Fibroblast of villous mesenchyme (primary cell): ENCODE measurements around the gene QKI. TPM values are rescaled to one million over a fixed set of nuclear protein-coding genes. Genes with fewer than 3 reads are reported as not detected.

ENCODE experiments used
- DNase-seq: peaks from one replicate; pipeline ENCODE4 v3.0.0-alpha.2; 2010; ENCODE audit warnings: low read depth
- H3K4me3 ChIP-seq: 2 replicates; pipeline ENCODE4 v1.5.1; 2011; ENCODE audit warnings: low read depth, mild to moderate bottlenecking, low read length
- total RNA-seq: library from RNA; depleted of rRNA; stranded (reverse); fragments of >200 nt; gene quantifications from 2 replicates; pipeline ENCODE4 v1.2.3, GENCODE V29; 2012
- TF ChIP-seq, protein P1 (sequence below): IDR thresholded peaks from 2 replicates; pipeline ENCODE4 v1.5.1; 2012; ENCODE audit warnings: low read depth, mild to moderate bottlenecking, low read length; ENCODE audit not compliant: insufficient read depth

The QKI gene
- total RNA-seq, 1 donor: 170 TPM

DNA sequence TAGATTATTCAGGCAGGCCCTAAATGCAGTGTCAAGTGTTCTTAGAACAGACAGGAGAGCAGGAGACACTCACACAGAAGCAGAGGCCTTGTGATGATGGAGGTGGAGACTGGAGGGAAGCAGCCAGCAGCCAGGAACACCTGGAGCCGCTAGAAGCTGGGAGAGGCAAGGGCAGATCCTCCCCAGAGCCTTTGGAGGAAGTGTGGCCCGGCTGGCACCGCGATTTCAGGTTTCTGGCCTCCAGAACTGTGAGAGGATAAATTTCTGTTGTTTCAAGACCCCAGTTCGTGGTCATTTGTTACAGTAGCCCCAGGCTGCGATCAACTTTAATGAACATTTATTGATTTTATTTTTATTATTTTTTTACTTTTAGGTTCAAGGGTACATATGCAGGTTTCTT is 203.0 kb downstream of the QKI start:
- no peak overlapping the region for H3K4me3 ChIP-seq
- TF ChIP-seq, protein P1, sequence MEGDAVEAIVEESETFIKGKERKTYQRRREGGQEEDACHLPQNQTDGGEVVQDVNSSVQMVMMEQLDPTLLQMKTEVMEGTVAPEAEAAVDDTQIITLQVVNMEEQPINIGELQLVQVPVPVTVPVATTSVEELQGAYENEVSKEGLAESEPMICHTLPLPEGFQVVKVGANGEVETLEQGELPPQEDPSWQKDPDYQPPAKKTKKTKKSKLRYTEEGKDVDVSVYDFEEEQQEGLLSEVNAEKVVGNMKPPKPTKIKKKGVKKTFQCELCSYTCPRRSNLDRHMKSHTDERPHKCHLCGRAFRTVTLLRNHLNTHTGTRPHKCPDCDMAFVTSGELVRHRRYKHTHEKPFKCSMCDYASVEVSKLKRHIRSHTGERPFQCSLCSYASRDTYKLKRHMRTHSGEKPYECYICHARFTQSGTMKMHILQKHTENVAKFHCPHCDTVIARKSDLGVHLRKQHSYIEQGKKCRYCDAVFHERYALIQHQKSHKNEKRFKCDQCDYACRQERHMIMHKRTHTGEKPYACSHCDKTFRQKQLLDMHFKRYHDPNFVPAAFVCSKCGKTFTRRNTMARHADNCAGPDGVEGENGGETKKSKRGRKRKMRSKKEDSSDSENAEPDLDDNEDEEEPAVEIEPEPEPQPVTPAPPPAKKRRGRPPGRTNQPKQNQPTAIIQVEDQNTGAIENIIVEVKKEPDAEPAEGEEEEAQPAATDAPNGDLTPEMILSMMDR: no peak
- no peak for DNase-seq

DNA sequence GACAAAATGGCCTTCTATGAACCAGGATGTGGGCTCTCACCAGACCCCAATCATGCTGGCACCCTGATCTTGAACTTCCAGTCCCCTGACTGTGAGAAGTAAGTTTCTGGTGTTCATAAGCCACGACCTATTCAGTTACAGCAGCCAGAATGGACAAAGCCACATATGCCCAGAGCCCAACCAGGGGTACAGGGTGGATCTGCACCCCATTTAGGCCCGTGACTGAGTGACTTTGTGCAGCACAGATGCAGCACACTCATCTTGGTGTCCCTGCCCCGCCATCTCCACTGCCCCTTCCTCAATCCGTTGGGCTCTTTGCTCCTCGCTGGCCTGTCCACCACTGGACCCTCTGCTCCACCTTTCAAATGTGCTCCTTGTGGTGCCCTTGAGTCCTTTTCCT is 205.6 kb downstream of the QKI start:
- TF ChIP-seq, protein P1: no peak
- no peak overlapping the region for H3K4me3 ChIP-seq
- DNase-seq: no peak

DNA sequence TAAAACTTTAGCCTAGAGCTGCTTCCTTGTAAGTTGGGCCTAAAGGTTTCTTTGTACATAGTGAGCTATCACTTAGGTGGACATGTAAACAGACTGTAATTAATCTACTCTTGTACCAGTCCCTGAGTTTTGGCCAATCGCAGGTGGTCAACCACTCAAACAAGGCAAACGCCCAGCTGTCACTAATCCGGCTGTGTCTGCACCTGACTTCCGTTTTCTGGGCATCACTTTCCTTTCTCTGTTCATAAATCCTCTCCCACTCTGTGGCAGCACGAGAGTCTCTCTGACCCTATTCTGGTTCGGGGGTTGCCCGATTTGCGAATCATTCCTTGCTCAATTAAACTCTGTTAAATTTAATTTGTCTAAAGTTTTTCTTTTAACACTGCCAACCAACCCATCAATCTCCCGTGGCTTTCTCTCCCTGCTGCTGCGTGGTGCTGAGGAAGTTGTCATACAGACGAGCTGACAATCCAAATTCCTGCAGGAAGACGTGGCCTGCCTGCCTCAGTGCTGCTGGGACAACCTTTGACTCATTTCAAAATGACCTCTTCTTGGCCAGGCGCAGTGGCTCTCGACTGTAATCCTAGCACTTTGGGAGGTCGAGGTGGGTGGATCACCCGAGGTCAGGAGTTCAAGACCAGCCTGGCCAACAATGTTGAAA is 206.3 kb downstream of the QKI start:
- no peak for DNase-seq
- no peak overlapping the region for H3K4me3 ChIP-seq
- TF ChIP-seq, protein P1: no peak

DNA sequence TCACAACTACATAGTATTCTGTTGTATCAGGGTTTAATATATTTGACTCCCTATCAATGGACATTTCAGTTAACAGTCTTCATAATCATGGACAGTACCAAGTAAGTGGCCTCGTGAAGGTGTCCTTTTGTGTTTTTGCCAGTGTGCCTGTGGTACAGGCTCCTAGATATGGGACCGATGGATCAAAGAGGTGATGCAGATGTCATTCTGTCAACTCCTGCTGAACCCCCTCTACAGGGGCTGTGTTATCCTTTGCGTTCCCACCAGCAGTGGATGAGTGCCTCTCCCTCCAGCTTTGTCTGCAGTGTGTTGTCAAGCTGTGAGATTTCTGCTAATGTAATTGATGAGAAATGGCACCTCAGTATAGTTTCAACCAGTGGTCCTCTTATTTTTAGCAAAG is 210.7 kb downstream of the QKI start:
- TF ChIP-seq, protein P1: no peak
- no peak overlapping the region for H3K4me3 ChIP-seq
- DNase-seq: no peak

DNA sequence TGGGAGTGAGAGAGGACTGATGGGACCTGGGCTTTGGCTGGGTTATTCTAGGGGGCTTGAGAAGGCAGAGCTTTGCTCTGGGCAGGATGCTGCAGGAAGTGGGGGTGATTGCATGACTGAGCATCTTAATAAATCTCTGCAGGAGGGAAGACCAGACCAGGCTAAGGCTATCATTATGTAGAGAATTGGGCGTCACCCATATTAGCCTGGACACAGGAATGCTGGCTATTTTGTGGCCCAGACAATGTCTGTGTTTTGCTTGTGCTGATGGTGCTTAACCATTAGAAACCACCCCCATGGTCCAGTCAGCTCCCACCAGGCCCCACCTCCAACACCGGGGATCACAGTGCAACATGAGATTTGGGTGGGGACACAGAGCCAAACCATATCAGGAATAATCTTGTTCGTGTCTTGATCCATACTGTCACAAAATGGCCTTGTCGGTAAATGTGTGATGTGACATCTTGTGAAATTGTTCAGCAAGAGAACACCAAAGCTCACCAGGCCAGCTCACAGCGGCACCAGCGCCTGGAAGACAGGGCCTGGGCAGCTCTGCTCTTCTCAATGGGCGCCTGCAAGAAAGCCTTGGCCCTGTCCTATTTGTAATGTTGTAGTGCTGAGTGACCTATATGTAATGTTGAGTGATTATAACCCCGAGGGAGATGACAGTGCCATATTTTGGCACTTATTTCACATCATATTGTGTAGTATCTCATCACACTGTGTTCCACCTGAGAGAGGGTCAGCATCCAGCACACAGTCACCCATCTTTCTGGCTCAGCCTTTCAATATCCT is 211.8 kb downstream of the QKI start:
- no peak for DNase-seq
- TF ChIP-seq, protein P1: no peak
- no peak overlapping the region for H3K4me3 ChIP-seq

DNA sequence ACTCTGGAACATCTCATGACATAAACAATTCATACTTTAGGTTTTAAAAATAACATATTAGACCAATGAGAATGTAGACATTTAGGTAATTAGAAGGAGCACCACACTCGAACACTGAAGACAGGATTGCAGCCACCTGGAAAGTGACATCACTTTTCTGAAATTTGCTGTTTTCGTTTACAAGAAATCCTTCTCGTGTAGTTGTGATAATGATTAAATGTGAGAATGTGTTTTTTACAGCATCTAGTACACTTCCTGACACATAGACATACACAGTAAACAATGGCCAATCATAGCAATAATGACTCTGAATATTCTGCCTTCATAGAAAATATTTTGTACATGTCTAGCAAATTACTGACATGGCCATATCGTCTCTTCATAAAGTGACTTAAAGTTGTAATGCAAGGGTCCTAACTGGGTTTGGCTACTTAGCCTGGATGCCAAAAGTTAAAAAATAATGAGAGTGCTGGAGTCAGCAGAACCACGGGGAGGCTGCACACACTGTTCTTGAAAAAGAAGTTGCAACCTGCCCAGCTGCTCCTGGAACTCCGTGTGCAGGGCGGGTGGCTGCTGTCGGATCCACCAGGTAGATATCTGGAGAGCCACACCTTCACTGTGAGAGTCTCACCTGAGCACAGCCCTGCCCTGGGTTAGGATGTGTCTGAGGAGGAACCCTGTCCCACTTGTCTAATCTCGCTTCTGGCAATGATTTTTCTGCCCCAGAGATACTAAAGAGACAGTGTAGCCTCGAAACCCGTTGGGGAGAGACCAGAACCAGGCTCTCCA is 212.9 kb downstream of the QKI start:
- H3K4me3 ChIP-seq: no peak overlapping the region
- no peak for DNase-seq
- TF ChIP-seq, protein P1: no peak
